Measurements from ENCODE around the gene AGTRAP.

DNA sequence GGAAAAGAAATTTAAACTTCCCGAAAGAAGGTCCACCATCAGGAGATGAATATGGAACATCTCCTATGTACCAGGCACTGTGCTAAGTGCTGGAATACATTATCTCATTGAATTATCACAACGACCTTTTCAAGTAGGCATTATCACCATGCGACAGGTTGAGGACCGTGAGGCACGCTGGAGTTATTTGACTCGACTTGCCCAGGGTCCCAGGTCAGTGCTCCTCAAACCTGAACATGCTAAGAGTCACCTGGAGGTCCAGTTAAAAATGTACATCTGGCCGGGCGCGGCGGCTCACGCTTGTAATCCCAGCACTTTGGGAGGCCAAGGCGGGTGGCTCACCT, 15.9 kb upstream of the AGTRAP start:
- TF ChIP-seq POLR2AphosphoS5 (IDR thresholded peaks at IDR 0.05; ENCODE audit: low read depth, low read length) (no peak), TAF1 (IDR thresholded peaks at IDR 0.05; ENCODE audit: borderline replicate concordance, insufficient read depth, low read length) (no peak), FOXP2 (optimal IDR thresholded peaks at IDR 0.05; ENCODE audit: borderline replicate concordance, extremely low read depth, extremely low read length, insufficient read depth) (no peak)
- TF ChIP-seq, protein P1, sequence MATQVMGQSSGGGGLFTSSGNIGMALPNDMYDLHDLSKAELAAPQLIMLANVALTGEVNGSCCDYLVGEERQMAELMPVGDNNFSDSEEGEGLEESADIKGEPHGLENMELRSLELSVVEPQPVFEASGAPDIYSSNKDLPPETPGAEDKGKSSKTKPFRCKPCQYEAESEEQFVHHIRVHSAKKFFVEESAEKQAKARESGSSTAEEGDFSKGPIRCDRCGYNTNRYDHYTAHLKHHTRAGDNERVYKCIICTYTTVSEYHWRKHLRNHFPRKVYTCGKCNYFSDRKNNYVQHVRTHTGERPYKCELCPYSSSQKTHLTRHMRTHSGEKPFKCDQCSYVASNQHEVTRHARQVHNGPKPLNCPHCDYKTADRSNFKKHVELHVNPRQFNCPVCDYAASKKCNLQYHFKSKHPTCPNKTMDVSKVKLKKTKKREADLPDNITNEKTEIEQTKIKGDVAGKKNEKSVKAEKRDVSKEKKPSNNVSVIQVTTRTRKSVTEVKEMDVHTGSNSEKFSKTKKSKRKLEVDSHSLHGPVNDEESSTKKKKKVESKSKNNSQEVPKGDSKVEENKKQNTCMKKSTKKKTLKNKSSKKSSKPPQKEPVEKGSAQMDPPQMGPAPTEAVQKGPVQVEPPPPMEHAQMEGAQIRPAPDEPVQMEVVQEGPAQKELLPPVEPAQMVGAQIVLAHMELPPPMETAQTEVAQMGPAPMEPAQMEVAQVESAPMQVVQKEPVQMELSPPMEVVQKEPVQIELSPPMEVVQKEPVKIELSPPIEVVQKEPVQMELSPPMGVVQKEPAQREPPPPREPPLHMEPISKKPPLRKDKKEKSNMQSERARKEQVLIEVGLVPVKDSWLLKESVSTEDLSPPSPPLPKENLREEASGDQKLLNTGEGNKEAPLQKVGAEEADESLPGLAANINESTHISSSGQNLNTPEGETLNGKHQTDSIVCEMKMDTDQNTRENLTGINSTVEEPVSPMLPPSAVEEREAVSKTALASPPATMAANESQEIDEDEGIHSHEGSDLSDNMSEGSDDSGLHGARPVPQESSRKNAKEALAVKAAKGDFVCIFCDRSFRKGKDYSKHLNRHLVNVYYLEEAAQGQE (IDR thresholded peaks at IDR 0.05; ENCODE audit: insufficient read depth in 1 of 2, low read depth in 2 of 2, low read length in 2 of 2), result no peak

All from PFSK-1 (cell line).